GM19351 (cell line): Measurements from ENCODE around the gene MEGF8.

Experiments
- ATAC-seq: cut with Tn5 transposase; IDR thresholded peaks from one replicate; pipeline ENCODE4 v1.9.1; 2021; ENCODE audit warnings: mild to moderate bottlenecking, moderate library complexity; ENCODE audit not compliant: unreplicated experiment

The MEGF8 gene

DNA sequence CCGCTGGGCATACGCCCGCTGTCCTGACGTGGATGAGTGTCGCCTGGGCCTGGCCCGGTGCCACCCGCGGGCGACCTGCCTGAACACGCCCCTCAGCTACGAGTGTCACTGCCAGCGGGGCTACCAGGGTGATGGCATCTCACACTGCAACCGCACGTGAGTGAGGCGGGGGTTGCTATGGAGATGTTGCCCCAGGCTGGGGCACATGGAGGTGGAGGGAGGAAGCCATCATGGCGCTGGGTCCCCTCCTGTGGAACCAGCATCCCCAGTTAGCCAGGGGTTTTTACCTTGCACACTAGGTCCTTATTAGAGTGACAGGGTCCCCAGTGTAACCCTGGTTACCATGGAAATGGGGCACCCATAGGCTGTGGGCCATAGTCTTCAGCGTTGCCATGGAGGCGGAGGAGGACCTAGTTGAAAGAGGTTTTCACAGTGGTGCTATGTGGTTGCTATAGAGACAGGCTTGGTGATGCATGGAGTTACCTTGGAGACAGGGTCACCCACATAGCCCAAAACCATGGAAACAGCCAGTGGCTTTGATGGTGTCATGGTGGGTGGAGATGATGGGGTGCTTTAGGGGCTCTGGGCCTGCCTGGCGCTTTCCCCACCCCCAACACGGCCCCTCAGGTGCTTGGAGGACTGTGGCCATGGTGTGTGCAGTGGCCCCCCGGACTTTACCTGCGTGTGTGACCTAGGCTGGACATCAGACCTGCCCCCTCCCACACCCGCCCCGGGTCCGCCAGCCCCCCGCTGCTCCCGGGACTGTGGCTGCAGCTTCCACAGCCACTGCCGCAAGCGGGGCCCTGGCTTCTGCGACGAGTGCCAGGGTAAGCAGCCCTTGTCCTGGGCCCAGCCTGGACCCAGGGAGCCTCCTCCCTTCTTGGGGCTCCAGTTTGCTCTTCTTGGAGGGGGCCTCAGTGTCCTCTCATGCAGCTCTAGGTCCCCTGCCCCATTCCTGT is 27.1 kb downstream of the MEGF8 start:
- ATAC-seq, result no peak

GRCh38 chr19:42353341-42354015 is 28.0 kb downstream of the MEGF8 start:
- ATAC-seq, result no peak

- no peak for ATAC-seq
Measured at GRCh38 chr19:42355896-42356295, 30.5 kb downstream of the MEGF8 start.

DNA sequence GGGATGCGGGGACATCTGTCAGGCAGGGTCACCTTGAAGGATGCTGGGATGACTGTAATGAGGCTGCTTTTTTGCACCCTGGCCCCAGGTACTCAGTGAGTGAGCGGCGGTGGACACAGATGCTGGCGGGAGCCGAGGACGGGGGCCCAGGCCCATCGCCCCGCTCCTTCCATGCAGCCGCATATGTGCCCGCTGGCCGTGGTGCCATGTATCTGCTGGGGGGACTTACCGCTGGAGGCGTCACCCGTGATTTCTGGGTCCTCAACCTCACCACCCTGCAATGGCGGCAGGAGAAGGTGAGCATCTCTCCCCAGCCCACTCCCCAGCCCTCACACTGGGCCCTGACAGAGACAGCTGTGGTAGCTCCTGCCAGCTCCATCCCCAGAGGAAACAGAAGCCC is 31.3 kb downstream of the MEGF8 start:
- no peak for ATAC-seq

GRCh38 chr19:42357290-42357689 is 31.9 kb downstream of the MEGF8 start:
- no peak for ATAC-seq

DNA sequence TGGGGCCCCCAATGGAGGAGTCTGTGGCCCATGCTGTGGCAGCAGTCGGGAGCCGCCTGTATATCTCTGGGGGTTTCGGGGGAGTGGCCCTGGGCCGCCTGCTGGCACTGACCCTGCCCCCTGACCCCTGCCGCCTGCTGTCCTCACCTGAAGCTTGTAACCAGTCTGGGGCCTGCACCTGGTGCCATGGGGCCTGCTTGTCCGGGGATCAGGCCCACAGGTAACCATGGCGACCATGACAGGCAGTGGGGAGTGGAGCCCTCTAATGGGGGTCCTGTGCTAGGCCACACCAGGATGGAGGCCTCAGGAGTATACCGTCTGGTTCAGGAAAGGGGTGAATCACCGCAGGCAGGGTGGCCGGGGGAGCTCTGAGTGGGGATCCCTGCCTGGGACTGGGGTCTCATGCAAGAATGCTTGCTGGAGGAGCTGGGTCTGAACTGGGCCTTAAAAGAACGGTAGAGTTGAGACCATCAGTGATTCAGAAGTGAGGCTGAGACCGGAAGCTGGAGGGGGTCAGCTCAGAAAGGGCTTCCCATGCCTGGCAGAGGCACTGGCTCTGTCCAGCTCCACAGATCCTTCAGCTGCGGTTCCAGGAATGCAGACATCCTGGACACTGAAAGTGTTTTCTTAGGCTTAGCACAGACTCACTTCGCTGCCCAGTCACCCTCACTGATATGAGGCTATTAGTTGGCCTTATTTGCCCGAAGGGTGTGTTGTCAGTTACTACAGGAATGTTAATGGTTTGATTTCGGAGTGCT is 35.5 kb downstream of the MEGF8 start:
- ATAC-seq, result no peak

- no peak for ATAC-seq
Measured at GRCh38 chr19:42361545-42361910, 36.1 kb downstream of the MEGF8 start.

DNA sequence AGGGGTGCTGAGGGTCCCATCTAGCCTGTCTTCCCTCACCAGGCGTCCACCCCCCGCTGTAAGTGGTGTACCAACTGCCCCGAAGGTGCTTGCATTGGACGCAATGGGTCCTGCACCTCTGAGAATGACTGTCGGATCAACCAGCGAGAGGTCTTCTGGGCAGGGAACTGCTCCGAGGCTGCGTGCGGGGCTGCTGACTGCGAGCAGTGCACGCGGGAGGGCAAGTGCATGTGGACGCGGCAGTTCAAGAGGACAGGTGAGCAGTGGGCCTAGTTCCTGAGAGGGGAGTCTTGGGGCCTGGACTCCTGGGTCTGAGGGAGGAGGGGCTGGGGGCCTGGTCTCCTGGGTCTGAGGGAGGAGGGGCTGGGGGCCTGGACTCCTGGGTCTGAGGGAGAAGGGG is 36.9 kb downstream of the MEGF8 start:
- ATAC-seq, result no peak

DNA sequence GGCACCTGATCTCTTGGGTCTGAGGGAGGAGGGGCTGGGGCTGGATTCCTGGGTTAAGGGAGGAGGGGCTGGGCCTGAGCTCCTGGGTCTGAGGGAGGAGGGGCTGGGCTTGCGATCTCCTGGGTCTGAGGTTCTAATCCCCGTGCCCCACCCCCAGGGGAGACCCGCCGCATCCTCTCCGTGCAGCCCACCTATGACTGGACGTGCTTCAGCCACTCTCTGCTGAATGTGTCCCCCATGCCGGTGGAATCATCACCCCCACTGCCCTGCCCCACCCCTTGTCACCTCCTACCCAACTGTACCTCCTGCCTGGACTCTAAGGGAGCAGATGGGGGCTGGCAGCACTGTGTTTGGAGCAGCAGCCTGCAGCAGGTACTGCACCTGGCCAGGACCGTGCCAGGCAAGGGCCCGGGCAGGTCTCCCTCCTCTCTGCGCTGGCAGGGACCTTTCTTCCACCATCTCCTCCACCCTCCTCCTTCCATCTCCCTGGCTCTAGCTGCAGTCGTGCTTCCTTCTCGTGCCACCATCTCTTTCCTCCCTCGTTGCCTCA is 37.5 kb downstream of the MEGF8 start:
- no peak for ATAC-seq

- ATAC-seq, result no peak
Measured at GRCh38 chr19:42363614-42364346, 38.3 kb downstream of the MEGF8 start.

DNA sequence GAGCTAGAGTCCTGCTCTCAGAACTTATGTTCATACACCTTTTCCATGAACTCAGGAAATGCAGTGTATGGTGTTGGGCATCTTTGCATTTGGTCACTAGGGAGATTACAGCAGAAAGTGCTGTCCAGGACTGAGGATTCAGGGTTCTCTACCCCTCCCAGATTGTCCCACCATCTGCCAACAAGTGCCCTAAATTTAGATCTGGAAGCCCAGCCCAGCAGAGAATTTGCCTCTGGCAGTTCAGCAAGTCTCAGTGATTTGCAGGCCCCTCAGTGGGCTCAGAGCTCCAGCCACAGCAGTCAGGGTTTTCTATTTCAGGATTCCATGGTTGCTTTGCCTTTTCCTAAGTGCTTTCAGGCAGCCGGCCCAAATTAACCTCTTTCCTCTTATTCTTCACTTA is 41.2 kb downstream of the MEGF8 start:
- ATAC-seq, result no peak

- ATAC-seq, result no peak
Measured at GRCh38 chr19:42367929-42368328, 42.5 kb downstream of the MEGF8 start.

- ATAC-seq, result no peak
Measured at GRCh38 chr19:42368360-42368759, 42.9 kb downstream of the MEGF8 start.

- no peak for ATAC-seq
Measured at GRCh38 chr19:42368765-42369164, 43.3 kb downstream of the MEGF8 start.

GRCh38 chr19:42369433-42370067 is 44.1 kb downstream of the MEGF8 start:
- ATAC-seq, result no peak

DNA sequence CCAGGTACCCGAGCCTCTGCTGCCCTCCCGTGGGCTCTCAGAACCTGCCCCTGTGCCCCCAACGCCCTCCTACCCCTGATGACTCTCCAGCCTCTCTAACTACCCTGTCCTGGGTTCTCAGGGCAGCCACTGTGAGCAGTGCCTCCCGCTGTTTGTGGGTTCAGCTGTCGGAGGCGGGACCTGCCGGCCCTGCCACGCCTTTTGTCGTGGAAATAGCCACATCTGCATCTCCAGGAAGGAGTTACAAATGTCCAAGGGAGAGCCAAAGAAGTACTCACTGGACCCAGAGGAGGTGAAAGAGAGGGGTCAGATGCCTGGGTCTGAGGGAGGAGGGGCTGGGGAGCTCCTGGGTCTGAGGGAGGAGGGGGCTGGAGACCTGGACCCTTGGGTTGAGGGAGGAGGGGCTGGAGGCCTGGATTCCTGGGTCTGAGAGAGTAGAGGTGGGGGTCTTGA is 44.7 kb downstream of the MEGF8 start:
- no peak for ATAC-seq

DNA sequence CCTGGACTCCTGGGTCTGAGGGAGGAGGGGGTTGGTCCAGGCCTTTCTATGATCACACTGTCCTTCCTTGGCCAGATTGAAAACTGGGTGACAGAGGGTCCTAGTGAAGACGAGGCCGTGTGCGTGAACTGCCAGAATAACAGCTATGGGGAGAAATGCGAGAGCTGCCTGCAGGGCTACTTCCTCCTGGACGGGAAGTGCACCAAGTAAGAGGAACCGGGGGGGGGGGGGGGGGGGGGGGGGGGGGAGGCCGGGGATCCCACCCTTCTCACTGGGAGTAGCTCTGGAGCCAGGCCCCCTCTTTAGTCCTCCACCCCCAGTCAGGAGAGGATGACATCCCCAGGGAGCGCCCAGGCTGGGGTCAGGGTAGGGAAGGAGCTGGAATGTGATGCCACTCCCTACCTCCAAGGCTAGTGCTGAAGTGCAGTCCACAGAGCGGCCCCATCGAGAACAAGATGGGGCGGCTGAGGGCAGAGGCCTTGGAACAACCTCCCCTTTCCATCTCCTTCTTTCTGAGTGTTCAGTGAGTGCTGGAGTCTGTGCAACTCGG is 45.3 kb downstream of the MEGF8 start:
- ATAC-seq, result no peak

DNA sequence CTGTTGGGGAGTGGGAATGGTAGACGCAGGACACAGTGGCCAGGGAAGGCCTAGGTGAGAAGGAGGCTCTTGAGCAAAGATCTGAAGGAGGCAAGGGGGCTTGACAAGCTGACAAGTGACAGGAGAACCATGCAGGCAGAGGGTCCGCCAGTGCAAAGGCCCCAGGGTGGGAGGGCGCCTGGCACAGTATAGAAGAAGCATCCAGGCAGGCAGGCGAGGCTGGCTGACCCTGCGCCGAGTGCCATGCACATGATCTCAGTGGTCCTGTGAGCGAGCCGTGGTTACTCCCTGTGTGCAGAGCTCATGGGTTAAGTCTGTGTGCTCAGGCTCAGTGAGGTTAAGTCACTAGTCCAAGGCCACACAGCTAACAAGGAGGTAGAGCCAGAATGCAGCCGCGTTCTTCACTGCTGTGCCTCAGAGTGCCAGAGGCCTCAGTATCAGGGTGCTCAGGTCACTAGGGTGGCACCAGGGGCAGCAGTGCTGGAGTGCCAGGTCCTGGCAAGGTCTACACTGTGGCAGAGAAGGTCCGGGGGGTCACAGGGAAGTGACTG is 49.5 kb downstream of the MEGF8 start:
- no peak for ATAC-seq

GRCh38 chr19:42375415-42376176 is 50.2 kb downstream of the MEGF8 start:
- no peak for ATAC-seq
